ENCODE results near the gene PMPCB.
A peak's percentile ranks its signal among the peaks of the same experiment; 100 is the strongest.

Gene PMPCB

GRCh38 chr7:103293526-103293925, 3.7 kb upstream of the PMPCB start:
- TF ChIP-seq CTCF (IDR thresholded peaks at IDR 0.05; ENCODE audit: insufficient read depth, low read depth, low read length, missing control alignments) = no peak
- no peak overlapping the region for H3K4me3 ChIP-seq (ENCODE audit: low read length)
- DNase-seq (ENCODE audit: low read depth) = no peak

- DNase-seq (ENCODE audit: low read depth) = no peak
- no peak for TF ChIP-seq CTCF (IDR thresholded peaks at IDR 0.05; ENCODE audit: insufficient read depth, low read depth, low read length, missing control alignments)
- H3K4me3 ChIP-seq (ENCODE audit: low read length) = peak overlapping the region; percentile 81
Measured at GRCh38 chr7:103297837-103298179, 573 bp downstream of the PMPCB start.

- no peak for DNase-seq (ENCODE audit: low read depth)
- H3K4me3 ChIP-seq (ENCODE audit: low read length) = no peak overlapping the region
- TF ChIP-seq CTCF (IDR thresholded peaks at IDR 0.05; ENCODE audit: insufficient read depth, low read depth, low read length, missing control alignments) = no peak
Measured at GRCh38 chr7:103299660-103300059, 2.4 kb downstream of the PMPCB start.

- TF ChIP-seq CTCF (IDR thresholded peaks at IDR 0.05; ENCODE audit: insufficient read depth, low read depth, low read length, missing control alignments) = no peak
- H3K4me3 ChIP-seq (ENCODE audit: low read length) = no peak overlapping the region
- DNase-seq (ENCODE audit: low read depth) = no peak
Measured at GRCh38 chr7:103301441-103301840, 4.2 kb downstream of the PMPCB start.

- peak; percentile 43 for DNase-seq (ENCODE audit: low read depth)
- H3K4me3 ChIP-seq (ENCODE audit: low read length) = no peak overlapping the region
- no peak for TF ChIP-seq CTCF (IDR thresholded peaks at IDR 0.05; ENCODE audit: insufficient read depth, low read depth, low read length, missing control alignments)
Measured at GRCh38 chr7:103307503-103308231, 10.4 kb downstream of the PMPCB start.

GRCh38 chr7:103314852-103315251, 17.6 kb downstream of the PMPCB start:
- DNase-seq (ENCODE audit: low read depth) = no peak
- H3K4me3 ChIP-seq (ENCODE audit: low read length) = no peak overlapping the region
- no peak for TF ChIP-seq CTCF (IDR thresholded peaks at IDR 0.05; ENCODE audit: insufficient read depth, low read depth, low read length, missing control alignments)

GRCh38 chr7:103316380-103316941, 19.2 kb downstream of the PMPCB start:
- H3K4me3 ChIP-seq (ENCODE audit: low read length) = no peak overlapping the region
- no peak for TF ChIP-seq CTCF (IDR thresholded peaks at IDR 0.05; ENCODE audit: insufficient read depth, low read depth, low read length, missing control alignments)
- no peak for DNase-seq (ENCODE audit: low read depth)

All from epithelial cell of esophagus (primary cell).